HG02970 (cell line): ENCODE measurements around the gene TNNT3.
"Not testable (repeated sequence)": the region's sequence is repeated elsewhere in the genome, so short reads cannot be mapped to it uniquely, and the experiment has no call there.

Experiments
- ATAC-seq: cut with Tn5 transposase; IDR thresholded peaks from one replicate; pipeline ENCODE4 v1.9.1; 2021; ENCODE audit warnings: mild to moderate bottlenecking, moderate library complexity, moderate number of reproducible peaks; ENCODE audit not compliant: unreplicated experiment, low FRiP score

The TNNT3 gene

GRCh38 chr11:1880746-1881441 is 38.6 kb upstream of the TNNT3 start:
- no peak for ATAC-seq

- no peak for ATAC-seq
Measured at GRCh38 chr11:1881442-1882264, 37.9 kb upstream of the TNNT3 start.

GRCh38 chr11:1882265-1883238 is 37.0 kb upstream of the TNNT3 start:
- no peak for ATAC-seq

- ATAC-seq = no peak
Measured at GRCh38 chr11:1883346-1884302, 35.9 kb upstream of the TNNT3 start.

- no peak for ATAC-seq
Measured at GRCh38 chr11:1884303-1884700, 35.2 kb upstream of the TNNT3 start.

- not testable (repeated sequence) for ATAC-seq
Measured at GRCh38 chr11:1886551-1886950, 33.0 kb upstream of the TNNT3 start.

GRCh38 chr11:1887451-1888346 is 31.8 kb upstream of the TNNT3 start:
- no peak for ATAC-seq

- no peak for ATAC-seq
Measured at GRCh38 chr11:1888347-1888753, 31.2 kb upstream of the TNNT3 start.

GRCh38 chr11:1888811-1889210 is 30.7 kb upstream of the TNNT3 start:
- ATAC-seq = no peak

GRCh38 chr11:1889224-1889930 is 30.1 kb upstream of the TNNT3 start:
- ATAC-seq = no peak

GRCh38 chr11:1889941-1890855 is 29.3 kb upstream of the TNNT3 start:
- ATAC-seq = no peak

GRCh38 chr11:1890856-1891830 is 28.4 kb upstream of the TNNT3 start:
- no peak for ATAC-seq

- no peak for ATAC-seq
Measured at GRCh38 chr11:1891831-1892115, 27.7 kb upstream of the TNNT3 start, which contains the start of gene PRR33. PRR33 (minus strand) TSS chr11:1891895; CDS start chr11:1890584, 1,311 bp downstream.

GRCh38 chr11:1892116-1892515 is 27.4 kb upstream of the TNNT3 start:
- ATAC-seq = no peak

GRCh38 chr11:1892558-1892957 is 26.9 kb upstream of the TNNT3 start:
- ATAC-seq = no peak
